ENCODE results near the gene PDZD2.
"Not testable (repeated sequence)": the region's sequence is repeated elsewhere in the genome, so short reads cannot be mapped to it uniquely, and the experiment has no call there.

The PDZD2 gene

DNA sequence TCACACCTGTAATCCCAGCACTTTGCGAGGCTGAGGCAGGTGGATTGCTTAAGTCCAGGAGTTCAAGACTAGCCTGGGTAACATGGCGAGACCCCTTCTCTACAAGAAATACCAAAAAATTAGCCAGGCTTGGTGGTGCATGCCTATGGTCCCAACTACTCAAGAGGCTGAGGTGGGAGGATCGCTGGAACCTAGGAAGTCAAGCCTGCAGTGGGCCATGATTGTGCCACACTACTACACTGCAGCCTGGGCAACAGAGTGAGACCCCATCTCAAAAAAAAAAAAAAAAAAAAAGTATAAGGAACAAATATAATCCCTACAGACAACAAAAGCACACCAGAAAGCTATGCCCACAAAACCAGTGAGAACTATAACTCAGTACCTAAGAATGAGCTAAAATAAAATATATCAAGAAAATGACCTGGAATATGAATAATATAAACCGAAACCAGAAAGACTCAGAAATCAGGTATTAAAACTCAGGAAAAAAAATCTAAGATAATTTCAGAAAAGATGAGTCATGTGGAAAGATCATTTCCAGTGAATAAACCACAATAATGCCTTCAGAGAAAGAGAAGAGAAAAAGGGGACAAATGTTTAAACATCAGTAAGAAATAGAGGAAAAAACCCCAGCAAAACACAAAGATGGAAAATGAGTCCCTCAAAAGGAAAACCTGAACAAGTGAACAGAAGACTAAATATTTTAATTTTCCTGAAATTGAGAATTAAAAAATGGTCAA lies 477.8 kb downstream of the PDZD2 start:
- DNase-seq: no peak
- Mint-ChIP-seq H3K4me3 (peak overlapping the region in 1 of 2 donors; percentile 11), H3K27me3 (no peaks in the 10 kb centered on the region), H3K36me3 (peaks cover 20 to 46% of the 10 kb centered on the region in 2 donors), H3K9me3 (no peaks in the 10 kb centered on the region), H3K4me1 (peaks cover 15 to 26% of the 10 kb centered on the region in 2 donors), H3K27ac (peak overlapping the region; percentile 33)
- ATAC-seq (replicated peaks): no peak

DNA sequence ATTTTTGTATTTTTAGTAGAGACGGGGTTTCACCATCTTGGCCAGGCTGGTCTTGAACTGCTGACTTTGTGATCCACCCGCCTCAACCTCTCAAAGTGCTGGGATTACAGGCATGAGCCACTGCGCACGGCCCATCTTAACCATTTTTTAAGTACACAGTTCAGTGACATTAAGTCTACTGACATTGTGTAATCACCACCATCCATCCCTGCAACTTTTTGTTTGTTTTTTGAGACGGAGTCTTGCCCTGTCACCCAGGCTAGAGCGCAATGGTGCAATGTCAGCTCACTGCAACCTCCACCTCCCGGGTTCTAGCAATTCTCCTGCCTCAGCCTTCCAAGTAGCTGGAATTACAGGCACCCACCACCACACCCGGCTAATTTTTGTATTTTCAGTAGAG lies 480.0 kb downstream of the PDZD2 start:
- H3K27ac Mint-ChIP-seq: peak overlapping the region; percentile 25
- H3K4me1 Mint-ChIP-seq: peaks cover 17 to 26% of the 10 kb centered on the region in 2 donors
- not testable (repeated sequence) for H3K4me3 Mint-ChIP-seq; H3K27me3 Mint-ChIP-seq; ATAC-seq (replicated peaks); H3K9me3 Mint-ChIP-seq; DNase-seq
- peaks cover 17 to 40% of the 10 kb centered on the region in 2 donors for H3K36me3 Mint-ChIP-seq

DNA sequence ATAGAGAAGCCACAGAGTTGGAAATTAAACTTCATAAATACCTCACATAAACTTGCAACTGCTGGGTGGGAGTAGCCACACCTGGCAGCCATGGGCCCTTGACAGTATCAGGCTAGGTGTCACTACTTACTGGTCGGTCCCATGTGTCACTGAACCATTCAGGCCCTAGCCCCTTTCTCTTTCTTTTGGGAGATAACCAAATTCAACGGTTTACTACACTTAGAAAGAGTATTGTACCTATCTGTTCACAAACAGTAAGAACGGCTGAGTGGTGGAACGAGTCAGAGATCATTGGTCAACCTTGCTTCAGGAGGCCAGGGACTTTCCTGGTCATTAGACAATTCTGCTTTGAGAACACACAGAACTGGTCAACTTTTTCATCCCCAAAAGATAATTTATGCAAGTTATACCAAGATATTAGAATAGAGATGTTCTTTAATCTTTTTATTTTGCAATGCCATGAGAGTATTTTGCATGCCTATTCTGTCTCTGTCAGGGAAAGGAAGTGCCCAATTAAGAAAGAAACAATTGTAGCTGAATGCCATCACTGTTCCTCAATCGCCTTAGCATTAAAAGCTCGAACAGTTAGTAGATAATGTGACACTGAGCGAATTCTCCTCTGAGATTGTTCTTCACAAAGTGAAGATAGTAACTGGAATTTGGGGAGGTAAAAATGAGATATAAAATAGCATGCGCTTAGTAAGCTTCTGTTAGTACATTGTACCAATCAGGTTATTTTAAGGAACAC lies 484.3 kb downstream of the PDZD2 start:
- Mint-ChIP-seq H3K36me3 (peaks cover 28 to 37% of the 10 kb centered on the region in 2 donors), H3K9me3 (no peaks in the 10 kb centered on the region), H3K27me3 (no peaks in the 10 kb centered on the region), H3K4me1 (peaks cover 11 to 12% of the 10 kb centered on the region in 2 donors), H3K4me3 (no peak overlapping the region), H3K27ac (no peak overlapping the region)
- DNase-seq (no peak), ATAC-seq (replicated peaks) (no peak)

DNA sequence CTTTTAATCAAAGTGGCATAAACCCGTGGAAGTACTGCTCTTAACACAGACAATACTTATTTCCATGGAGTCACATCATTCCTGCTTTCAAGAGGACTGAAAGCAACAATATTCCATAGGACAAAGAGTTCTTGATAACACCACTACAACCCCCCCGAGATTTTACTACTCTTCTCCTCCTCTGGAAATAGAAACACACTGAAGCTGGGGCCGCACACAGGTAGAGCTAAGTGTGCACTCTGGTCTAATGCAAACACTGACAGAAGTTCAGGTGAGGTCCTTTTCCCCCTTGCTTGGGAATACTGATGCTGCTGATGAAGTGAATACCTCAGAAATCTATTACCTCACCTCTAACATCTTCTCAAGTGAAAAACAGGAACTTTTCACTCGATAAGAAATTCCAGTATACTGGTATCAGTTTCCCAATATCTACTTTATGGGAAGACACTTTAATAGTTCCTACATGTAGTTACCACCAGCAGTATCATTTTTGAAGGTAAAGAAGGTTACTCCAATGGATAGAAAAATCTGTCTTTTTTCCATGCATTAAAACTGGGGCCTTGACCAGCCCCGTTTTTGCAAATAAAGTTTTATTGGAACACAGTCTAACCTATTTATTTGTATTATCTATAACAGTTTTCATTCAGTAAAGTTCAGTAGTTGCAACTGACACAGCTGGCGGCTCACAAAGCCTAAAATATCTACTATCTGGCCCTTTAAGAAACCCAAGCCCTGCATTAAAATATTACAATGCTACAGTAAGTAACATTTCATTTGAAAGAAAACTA lies 485.2 kb downstream of the PDZD2 start:
- H3K4me3 Mint-ChIP-seq: no peak overlapping the region
- no peaks in the 10 kb centered on the region for H3K9me3 Mint-ChIP-seq
- H3K36me3 Mint-ChIP-seq: peaks cover 36 to 42% of the 10 kb centered on the region in 2 donors
- no peaks in the 10 kb centered on the region for H3K27me3 Mint-ChIP-seq
- DNase-seq: no peak
- ATAC-seq (replicated peaks): no peak
- peaks cover 12 to 15% of the 10 kb centered on the region in 2 donors for H3K4me1 Mint-ChIP-seq
- H3K27ac Mint-ChIP-seq: peak overlapping the region; percentile 16

DNA sequence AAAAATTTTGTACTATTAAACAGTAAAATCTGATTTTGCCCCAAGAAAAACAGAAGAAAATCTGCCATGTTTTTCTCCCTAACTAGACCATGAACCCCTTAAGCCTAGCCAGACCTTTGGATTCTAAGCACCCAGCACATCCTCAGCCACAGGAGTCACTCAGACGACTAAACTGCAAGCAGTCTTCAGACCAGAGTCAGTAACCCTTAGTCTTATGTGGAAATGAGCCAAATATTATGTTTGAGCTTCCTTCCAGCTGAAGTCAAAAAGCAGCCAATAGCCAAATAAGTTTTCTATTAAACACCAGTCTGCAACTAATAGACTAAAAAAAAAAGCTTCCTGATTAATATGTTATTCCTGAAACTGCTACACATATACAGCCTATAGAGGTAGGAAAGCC lies 487.8 kb downstream of the PDZD2 start:
- Mint-ChIP-seq H3K9me3 (no peaks in the 10 kb centered on the region), H3K36me3 (peaks cover 41 to 45% of the 10 kb centered on the region in 2 donors), H3K4me3 (no peak overlapping the region), H3K27me3 (no peaks in the 10 kb centered on the region), H3K27ac (no peak overlapping the region), H3K4me1 (peaks cover 8 to 19% of the 10 kb centered on the region in 2 donors)
- no peak for ATAC-seq (replicated peaks)
- DNase-seq: no peak

GRCh38 chr5:32127711-32128110 lies 488.8 kb downstream of the PDZD2 start:
- ATAC-seq (replicated peaks): no peak
- Mint-ChIP-seq H3K36me3 (peaks cover 41 to 48% of the 10 kb centered on the region in 2 donors), H3K27ac (peak overlapping the region; percentile 7), H3K9me3 (no peaks in the 10 kb centered on the region), H3K4me3 (no peak overlapping the region), H3K27me3 (no peaks in the 10 kb centered on the region), H3K4me1 (peaks cover 7 to 19% of the 10 kb centered on the region in 2 donors)
- no peak for DNase-seq

DNA sequence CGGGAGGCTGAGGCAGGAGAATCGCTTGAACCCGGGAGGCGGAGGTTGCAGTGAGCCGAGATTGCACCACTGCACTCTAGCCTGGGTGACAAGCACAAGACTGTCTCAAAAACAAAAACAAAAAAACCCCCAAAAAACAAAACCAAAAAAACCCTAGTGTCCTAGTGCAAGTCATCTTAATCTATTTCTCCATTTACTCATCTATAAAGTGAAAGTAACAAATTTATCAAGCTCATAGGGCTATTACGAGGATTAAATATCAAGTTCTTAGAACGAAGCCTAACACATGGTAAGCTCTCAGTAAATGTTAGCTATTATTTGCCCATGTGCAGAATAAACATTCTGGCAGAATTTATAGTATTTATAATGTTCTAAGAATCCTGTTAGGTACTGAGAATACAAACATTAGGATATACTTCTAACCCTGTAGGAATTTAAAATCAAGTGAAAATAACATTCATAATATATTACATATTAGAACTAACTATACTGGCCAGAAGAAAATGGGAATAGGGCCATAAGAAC lies 490.2 kb downstream of the PDZD2 start:
- Mint-ChIP-seq H3K27me3 (no peaks in the 10 kb centered on the region), H3K4me1 (peaks cover 9 to 19% of the 10 kb centered on the region in 2 donors), H3K27ac (peak overlapping the region; percentile 9), H3K9me3 (no peaks in the 10 kb centered on the region), H3K4me3 (no peak overlapping the region), H3K36me3 (peaks cover 43 to 55% of the 10 kb centered on the region in 2 donors)
- ATAC-seq (replicated peaks): no peak
- DNase-seq: no peak

DNA sequence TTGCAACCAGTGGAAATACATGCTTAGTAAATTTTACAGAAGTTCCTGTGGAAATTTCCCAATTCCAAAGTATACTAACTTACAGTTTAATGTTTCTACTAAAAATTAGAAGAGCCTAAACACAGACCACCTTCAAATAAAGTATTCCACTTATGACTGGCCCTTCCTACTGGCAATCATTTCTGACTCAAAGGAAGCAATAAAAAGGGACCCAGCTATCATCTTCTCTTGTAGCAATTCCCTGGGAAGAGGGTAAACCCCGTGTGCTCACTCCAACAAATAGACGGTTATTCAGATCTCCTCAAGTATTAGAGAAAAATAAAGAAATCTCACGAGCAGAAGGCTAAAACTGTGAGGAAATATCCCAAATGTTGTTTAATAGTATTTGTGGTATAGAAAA lies 491.9 kb downstream of the PDZD2 start:
- peaks cover 47 to 58% of the 10 kb centered on the region in 2 donors for H3K36me3 Mint-ChIP-seq
- ATAC-seq (replicated peaks): no peak

GRCh38 chr5:32131604-32132003 lies 492.7 kb downstream of the PDZD2 start:
- Mint-ChIP-seq H3K4me1 (peaks cover 8 to 18% of the 10 kb centered on the region in 2 donors), H3K36me3 (peaks cover 40 to 50% of the 10 kb centered on the region in 2 donors), H3K27ac (no peak overlapping the region), H3K4me3 (no peak overlapping the region), H3K9me3 (no peaks in the 10 kb centered on the region), H3K27me3 (no peaks in the 10 kb centered on the region)
- DNase-seq: no peak
- no peak for ATAC-seq (replicated peaks)

More for the DNA sequence above, 491.9 kb downstream of the PDZD2 start:
- Mint-ChIP-seq H3K27ac (peak overlapping the region; percentile 65), H3K27me3 (no peaks in the 10 kb centered on the region), H3K4me1 (peaks cover 11 to 20% of the 10 kb centered on the region in 2 donors), H3K4me3 (no peak overlapping the region), H3K9me3 (no peaks in the 10 kb centered on the region)
- no peak for DNase-seq

DNA sequence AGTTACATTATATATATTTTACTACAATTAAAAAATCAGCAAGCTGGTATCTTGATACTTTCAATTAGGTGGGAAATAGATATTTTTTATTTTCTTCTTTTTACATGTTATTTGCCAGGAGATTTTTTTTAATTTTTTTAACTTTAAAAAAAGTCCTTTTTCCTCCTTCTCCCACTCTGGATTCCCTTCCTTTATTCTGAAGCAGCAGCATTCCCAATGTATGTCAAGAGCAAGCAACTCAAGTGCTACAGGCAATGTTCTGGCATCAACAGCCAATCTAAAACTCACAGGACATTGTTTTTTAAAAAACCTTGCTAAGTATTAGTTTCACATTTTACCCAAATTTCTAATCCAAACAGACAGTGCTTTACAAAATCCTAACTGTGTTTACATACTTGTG lies 493.8 kb downstream of the PDZD2 start:
- Mint-ChIP-seq H3K4me3 (no peak overlapping the region), H3K36me3 (peaks cover 40 to 46% of the 10 kb centered on the region in 2 donors), H3K27me3 (no peaks in the 10 kb centered on the region), H3K9me3 (no peaks in the 10 kb centered on the region), H3K4me1 (peaks cover 8 to 18% of the 10 kb centered on the region in 2 donors), H3K27ac (no peak overlapping the region)
- DNase-seq (no peak), ATAC-seq (replicated peaks) (no peak)

GRCh38 chr5:32135086-32135485 lies 496.2 kb downstream of the PDZD2 start:
- Mint-ChIP-seq H3K4me3 (no peak overlapping the region), H3K9me3 (no peaks in the 10 kb centered on the region), H3K27ac (no peak overlapping the region), H3K36me3 (peaks cover 32 to 38% of the 10 kb centered on the region in 2 donors), H3K27me3 (no peaks in the 10 kb centered on the region), H3K4me1 (peaks cover 5 to 8% of the 10 kb centered on the region in 2 donors)
- ATAC-seq (replicated peaks) (no peak), DNase-seq (no peak)

DNA sequence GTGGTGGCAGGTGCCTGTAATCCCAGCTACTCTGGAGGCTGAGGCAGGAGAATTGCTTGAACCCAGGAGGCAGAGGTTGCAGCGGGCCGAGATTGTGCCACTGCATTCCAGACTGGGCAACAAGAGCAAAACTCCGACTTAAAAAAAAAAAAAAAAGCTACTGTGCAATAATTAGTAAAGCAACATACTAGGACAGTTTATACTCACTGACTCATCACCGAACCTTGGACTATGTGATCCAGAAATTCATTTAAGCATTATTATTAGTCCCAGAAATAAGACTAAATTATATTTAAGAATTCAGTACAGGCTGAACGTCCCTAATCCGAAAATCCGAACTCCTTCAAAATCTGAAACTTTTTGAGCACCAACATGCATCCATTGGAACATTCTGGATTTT lies 497.4 kb downstream of the PDZD2 start:
- DNase-seq: no peak
- Mint-ChIP-seq H3K4me1 (peaks cover 4 to 8% of the 10 kb centered on the region in 2 donors), H3K36me3 (peaks cover 25 to 34% of the 10 kb centered on the region in 2 donors), H3K4me3 (no peak overlapping the region), H3K27me3 (no peaks in the 10 kb centered on the region), H3K27ac (no peak overlapping the region), H3K9me3 (no peaks in the 10 kb centered on the region)
- no peak for ATAC-seq (replicated peaks)

DNA sequence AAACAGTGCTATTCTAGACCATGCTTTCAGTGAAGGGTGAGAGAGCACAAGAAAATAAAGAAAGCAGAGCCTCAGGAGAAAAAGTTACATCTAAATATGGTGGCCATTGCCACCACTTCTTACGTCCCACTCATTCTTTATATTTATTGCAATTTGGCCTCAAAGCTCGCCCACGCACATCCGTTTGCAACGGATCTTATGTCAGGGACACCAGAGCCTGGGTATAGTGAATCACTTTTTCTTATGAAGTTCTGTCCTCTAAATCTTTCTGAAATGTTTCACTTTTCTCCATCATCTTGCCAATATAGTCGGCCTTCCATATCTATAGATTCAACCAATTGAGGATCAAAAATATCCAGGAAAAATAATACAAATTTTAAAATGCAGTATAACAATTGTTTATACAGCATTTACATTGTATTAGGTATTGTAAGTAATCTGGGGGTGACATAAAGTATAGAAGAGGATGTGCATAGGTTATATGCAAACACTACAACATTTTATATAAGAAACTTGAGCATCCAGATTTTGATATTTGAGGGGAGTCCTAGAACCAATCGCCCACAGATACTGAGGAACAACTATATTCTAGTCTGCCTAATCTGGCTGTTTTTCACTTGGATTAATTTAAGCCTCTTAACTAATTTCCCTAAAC lies 500.0 kb downstream of the PDZD2 start:
- no peak overlapping the region for H3K4me3 Mint-ChIP-seq
- H3K27ac Mint-ChIP-seq: no peak overlapping the region
- H3K9me3 Mint-ChIP-seq: no peaks in the 10 kb centered on the region
- peaks cover 24 to 31% of the 10 kb centered on the region in 2 donors for H3K36me3 Mint-ChIP-seq
- peaks cover 4% of the 10 kb centered on the region in 2 donors for H3K4me1 Mint-ChIP-seq
- DNase-seq (no peak), ATAC-seq (replicated peaks) (no peak)
- H3K27me3 Mint-ChIP-seq: no peaks in the 10 kb centered on the region

Data from stimulated activated naive B cell treated with anti-CD40 and anti-IgM and Interleukin-4, amounts not matched to agents 10 μg/mL and 1 μg/mL and 100 μg/mL, for 72 hours (primary cell).